Heart right ventricle (tissue), 16 donors: Measurements from ENCODE around the gene DEAF1. TPM values are rescaled to one million over a fixed set of nuclear protein-coding genes. Genes with fewer than 3 reads are reported as not detected.
"Not testable (repeated sequence)": the region's sequence is repeated elsewhere in the genome, so short reads cannot be mapped to it uniquely, and the experiment has no call there.

Experiments
- ATAC-seq, 8 donors: fragments of 200-7000 bp; cut with Tn5 transposase; one replicate each; pipeline ENCODE4 v1.9.1; 2020; ENCODE audit warnings: mild to moderate bottlenecking in 8 of 8, moderate library complexity in 8 of 8, moderate number of reproducible peaks in 1 of 8
- DNase-seq, 2 donors: peaks; one replicate each; pipeline ENCODE4 v3.0.0-alpha.2; 2020
- H3K27ac ChIP-seq, 10 donors: fragments of 200-600 bp; sonication (generic) in 2 of 10; one replicate each; pipeline versions ENCODE4 v1.5.0 to v1.8.0; 2020 to 2022; ENCODE audit warnings: mild to moderate bottlenecking in 3 of 10
- H3K27me3 ChIP-seq, 7 donors: fragments of 200-600 bp; one replicate each; pipeline ENCODE4 v1.8.0; 2021 to 2022; ENCODE audit warnings: mild to moderate bottlenecking in 2 of 7
- H3K36me3 ChIP-seq, 9 donors: fragments of 200-600 bp; sonication (generic) in 1 of 9; one replicate each; pipeline versions ENCODE4 v1.5.0 to v1.8.0; 2020 to 2022; ENCODE audit warnings: mild to moderate bottlenecking in 2 of 9
- H3K4me1 ChIP-seq, 9 donors: fragments of 200-600 bp; sonication (generic) in 1 of 9; one replicate each; pipeline versions ENCODE4 v1.5.0 to v1.8.0; 2020 to 2022; ENCODE audit warnings: mild to moderate bottlenecking in 4 of 9
- H3K4me3 ChIP-seq, 10 donors: fragments of 200-600 bp; sonication (generic) in 2 of 10; one replicate each; pipeline versions ENCODE4 v1.5.0 to v1.8.0; 2020 to 2022; ENCODE audit warnings: mild to moderate bottlenecking in 7 of 10, moderate library complexity in 2 of 10
- H3K9me3 ChIP-seq, 11 donors: fragments of 200-600 bp in 10 of 11; sonication (generic) in 2 of 11; one replicate each; pipeline versions ENCODE4 v1.5.0 to v1.8.0; 2013 to 2022; ENCODE audit warnings: mild to moderate bottlenecking in 2 of 11, control low read depth in 1 of 11, moderate library complexity in 1 of 11
- WGBS, 2 donors: extraction: QIAGEN DNeasy Blood & Tissue Kit; methylation state at CpG; one replicate each; pipeline ENCODE4 v1.1.7; 2013; ENCODE audit warnings: inconsistent platforms in 1 of 2; 5-methylcytosine and 5-hydroxymethylcytosine counted together
- intact Hi-C, 10 donors: fragments of 100-400 bp; cut with DNase I; formaldehyde crosslinking; loops; one replicate each; pipeline versions ENCODE4 v1.11.1 to v1.14.2; 2022
- long read RNA-seq, 3 donors: library from polyadenylated mRNA; unstranded; transcript quantifications; one replicate each; pipeline ENCODE4 v2.0.0, GENCODE V29; 2020 to 2021
- polyA plus RNA-seq, 2 donors: library from polyadenylated mRNA; stranded (reverse); fragments of 200-250 nt; gene quantifications; one replicate each; pipeline ENCODE4 v1.2.3, GENCODE V29; 2013
- total RNA-seq, 10 donors: library from RNA; stranded (reverse); fragmentation: NEBNext Ultra II Directional in 3 of 10; extraction: Animal tissue kit (Norgen Biotek cat#: 25700) in 3 of 10; gene quantifications; one replicate each; pipeline versions ENCODE4 v1.2.1 to v1.2.4, GENCODE V29; 2021 to 2023
- TF ChIP-seq, protein P1 (sequence below), 9 donors: fragments of 200-600 bp; sonication (generic) in 2 of 9; IDR thresholded peaks; one replicate each; pipeline versions ENCODE4 v1.5.0 to v1.8.0; 2021 to 2022; ENCODE audit warnings: antibody characterized with exemption in 9 of 9, mild to moderate bottlenecking in 5 of 9, moderate library complexity in 1 of 9
- donor health status: Arrhythmogenic right ventricular cardiomyopathy.
- donor health status: ischemic (EF 13 %, LVEDD 7.1; RV severe dilation, severe dysfunction).
- donor health status: healthy with polysubstance abuse.
- donor health status: DM: no; HTN: yes; CAD: no.
- donor health status: DM: no; HTN: no; CAD: no.
- donor health status: ischemic (EF 25% LVEDD 6.9; RV normal size, moderate dysfunction).
- donor health status: ischemic (EF 25% LVEDD 5.7; RV mildly dilated, moderate dysfunction).
- donor health status: healthy.
- donor health status: DM: yes; HTN: yes; CAD: no.
- donor health status: Ischemic cardiomyopathy.
- donor health status: ischemic (EF 35%, LVEDD 5.7; RV mildly dilated, moderate dysfunction).
- donor health status: nonischemic (EF 11% LVEDD 7.7; RV severe dilation, severe dysfunction).
- donor health status: DM: yes; HTN: yes; CAD: no.
- donor health status: PGD.
- donor health status: ischemic (EF 29% LVEDD 5.4; RV normal size, mild dysfunction).
- donor health status: nonischemic (EF 23%, LVEDD 6.1; RV moderate dilation, normal function).

DEAF1 gene, protein sequence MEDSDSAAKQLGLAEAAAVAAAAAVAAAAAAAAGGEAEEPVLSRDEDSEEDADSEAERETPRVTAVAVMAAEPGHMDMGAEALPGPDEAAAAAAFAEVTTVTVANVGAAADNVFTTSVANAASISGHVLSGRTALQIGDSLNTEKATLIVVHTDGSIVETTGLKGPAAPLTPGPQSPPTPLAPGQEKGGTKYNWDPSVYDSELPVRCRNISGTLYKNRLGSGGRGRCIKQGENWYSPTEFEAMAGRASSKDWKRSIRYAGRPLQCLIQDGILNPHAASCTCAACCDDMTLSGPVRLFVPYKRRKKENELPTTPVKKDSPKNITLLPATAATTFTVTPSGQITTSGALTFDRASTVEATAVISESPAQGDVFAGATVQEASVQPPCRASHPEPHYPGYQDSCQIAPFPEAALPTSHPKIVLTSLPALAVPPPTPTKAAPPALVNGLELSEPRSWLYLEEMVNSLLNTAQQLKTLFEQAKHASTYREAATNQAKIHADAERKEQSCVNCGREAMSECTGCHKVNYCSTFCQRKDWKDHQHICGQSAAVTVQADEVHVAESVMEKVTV
- total RNA-seq (10 to 100 TPM; 11.0 to 25.7 (median 15.5) TPM), polyA plus RNA-seq (10 to 100 TPM; 18.3 to 39.9 TPM)
- long read RNA-seq, donor 1, transcript DEAF1-201 (12 exons, 2,500 nt) = major isoform, 36 of 69 reads
- long read RNA-seq, donor 1, partial matches to known transcripts = 9 of 69 reads
- long read RNA-seq, donor 1, other reads (novel, unspliced or antisense) = 24 of 69 reads
- long read RNA-seq, donor 2, transcript DEAF1-201 (12 exons, 2,500 nt) = major isoform, 26 of 51 reads
- long read RNA-seq, donor 2, partial matches to known transcripts = 8 of 51 reads
- long read RNA-seq, donor 2, other reads (novel, unspliced or antisense) = 17 of 51 reads
- long read RNA-seq, donor 3, partial matches to known transcripts = 10 of 14 reads
- long read RNA-seq, donor 3, other reads (novel, unspliced or antisense) = 4 of 14 reads

DNA sequence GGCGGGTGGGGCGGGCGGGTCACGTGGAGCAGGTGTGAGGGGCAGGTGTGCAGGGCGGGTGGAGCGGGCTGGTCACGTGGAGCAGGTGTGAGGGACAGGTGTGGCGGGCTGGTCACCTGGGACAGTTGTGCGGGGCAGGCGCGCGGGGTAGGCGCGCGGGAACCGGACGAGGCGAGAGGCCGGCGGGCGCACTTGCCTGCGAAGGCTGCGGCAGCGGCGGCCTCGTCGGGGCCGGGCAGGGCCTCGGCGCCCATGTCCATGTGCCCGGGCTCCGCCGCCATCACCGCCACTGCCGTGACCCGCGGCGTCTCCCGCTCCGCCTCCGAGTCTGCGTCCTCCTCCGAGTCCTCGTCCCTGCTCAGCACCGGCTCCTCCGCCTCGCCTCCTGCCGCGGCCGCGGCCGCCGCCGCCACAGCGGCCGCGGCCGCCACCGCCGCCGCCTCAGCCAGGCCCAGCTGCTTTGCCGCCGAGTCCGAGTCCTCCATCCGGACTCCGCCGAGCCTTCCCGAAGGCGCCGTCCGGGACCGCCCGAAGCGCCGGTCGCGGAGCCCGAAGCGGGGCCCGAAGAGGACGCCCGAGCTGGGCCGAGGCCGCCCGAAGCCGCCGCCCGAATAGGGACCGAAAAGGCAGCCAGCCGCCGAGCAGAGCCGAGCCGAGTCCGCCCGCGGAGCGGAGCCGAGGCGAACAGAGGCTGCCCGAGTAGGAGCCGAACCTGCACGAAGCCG lies at the start of gene DEAF1:
TSS of gene DEAF1 (minus strand) at position 660 of the 725 bp plus-strand sequence. CDS start at position 485, 175 bp downstream.
- Histone ChIP-seq H3K27me3 (no peaks in the 10 kb centered on the region), H3K36me3 (peaks cover 0 to 23% (median 0%) of the 10 kb centered on the region in 9 donors), H3K4me3 (peak within 1 kb of the TSS; percentile 66 to 99 (median 90)), H3K27ac (peak within 1 kb of the TSS; percentile 98 to 100 (median 100)), H3K4me1 (peaks cover 10 to 47% (median 39%) of the 10 kb centered on the region in 9 donors), H3K9me3 (no peaks in the 10 kb centered on the region)
- DNase-seq (peak; percentile 99 to 100), ATAC-seq (peak; percentile 89 to 96 (median 93))
- WGBS, 2 donors = 1 to 4% methylated on average over 93 to 103 of the region's 103 CpGs
- intact Hi-C loops = no loop called here
- TF ChIP-seq, protein P1, sequence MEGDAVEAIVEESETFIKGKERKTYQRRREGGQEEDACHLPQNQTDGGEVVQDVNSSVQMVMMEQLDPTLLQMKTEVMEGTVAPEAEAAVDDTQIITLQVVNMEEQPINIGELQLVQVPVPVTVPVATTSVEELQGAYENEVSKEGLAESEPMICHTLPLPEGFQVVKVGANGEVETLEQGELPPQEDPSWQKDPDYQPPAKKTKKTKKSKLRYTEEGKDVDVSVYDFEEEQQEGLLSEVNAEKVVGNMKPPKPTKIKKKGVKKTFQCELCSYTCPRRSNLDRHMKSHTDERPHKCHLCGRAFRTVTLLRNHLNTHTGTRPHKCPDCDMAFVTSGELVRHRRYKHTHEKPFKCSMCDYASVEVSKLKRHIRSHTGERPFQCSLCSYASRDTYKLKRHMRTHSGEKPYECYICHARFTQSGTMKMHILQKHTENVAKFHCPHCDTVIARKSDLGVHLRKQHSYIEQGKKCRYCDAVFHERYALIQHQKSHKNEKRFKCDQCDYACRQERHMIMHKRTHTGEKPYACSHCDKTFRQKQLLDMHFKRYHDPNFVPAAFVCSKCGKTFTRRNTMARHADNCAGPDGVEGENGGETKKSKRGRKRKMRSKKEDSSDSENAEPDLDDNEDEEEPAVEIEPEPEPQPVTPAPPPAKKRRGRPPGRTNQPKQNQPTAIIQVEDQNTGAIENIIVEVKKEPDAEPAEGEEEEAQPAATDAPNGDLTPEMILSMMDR (IDR thresholded peaks at IDR 0.05) = no peak

DNA sequence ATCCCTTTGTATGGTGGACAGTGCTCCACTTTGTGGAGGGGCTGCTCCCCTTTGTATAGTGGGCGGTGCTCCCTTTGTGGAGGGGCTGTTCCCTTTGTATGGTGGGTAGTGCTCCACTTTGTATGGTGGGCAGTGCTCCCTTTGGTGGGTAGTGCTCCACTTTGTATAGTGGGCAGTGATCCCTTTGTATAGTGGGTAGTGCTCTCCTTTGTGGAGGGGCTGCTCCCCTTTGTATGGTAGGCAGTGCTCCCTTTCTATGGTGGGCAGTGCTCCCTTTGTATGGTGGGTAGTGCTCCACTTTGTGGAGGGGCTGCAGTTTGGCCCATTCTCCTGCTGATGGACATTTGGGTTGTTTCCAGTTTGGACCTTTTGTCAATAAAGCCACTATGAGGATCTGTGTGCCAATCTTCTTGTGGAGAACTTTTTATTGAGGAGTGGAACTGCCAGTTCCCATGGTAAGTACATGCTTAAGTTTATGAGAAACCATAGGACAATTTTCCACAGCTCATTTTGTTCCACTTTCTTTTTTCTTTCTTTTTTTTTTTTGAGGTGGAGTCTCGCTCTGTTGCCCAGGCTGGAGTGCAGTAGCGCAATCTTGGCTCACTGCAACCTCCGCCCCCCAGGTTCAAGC lies 47.7 kb upstream of the DEAF1 start:
- 98 to 99% methylated on average over 4 of the region's 4 CpGs for WGBS, 2 donors
- no peaks in the 10 kb centered on the region for H3K36me3 ChIP-seq
- TF ChIP-seq, protein P1 (IDR thresholded peaks at IDR 0.05) = no peak
- no peak for DNase-seq
- no peak overlapping the region for H3K4me3 ChIP-seq
- peaks cover under 1 to 21% (median 7%) of the 10 kb centered on the region in 9 donors for H3K4me1 ChIP-seq
- intact Hi-C loops = no loop called here
- H3K27ac ChIP-seq = no peak overlapping the region
- H3K27me3 ChIP-seq = no peaks in the 10 kb centered on the region
- ATAC-seq = no peak
- H3K9me3 ChIP-seq = no peaks in the 10 kb centered on the region

DNA sequence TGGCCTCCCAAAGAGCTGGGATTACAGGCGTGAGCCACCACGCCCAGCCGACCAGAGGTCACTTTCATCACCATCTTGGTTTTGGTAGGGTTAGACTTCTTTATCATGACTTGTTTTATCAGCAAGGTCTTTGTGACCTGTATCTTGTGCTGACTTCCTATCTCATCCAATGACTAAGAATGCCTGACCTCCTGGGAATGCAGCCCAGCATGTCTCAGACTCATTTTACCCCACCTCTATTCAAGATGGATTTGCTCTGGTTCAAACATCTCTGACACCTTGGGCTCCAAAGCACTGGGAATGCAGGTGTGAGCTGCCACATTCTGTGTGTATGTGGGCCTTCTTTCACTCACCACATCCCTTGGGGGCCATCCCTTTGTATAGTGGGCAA lies 47.1 kb upstream of the DEAF1 start:
- H3K9me3 ChIP-seq = no peaks in the 10 kb centered on the region
- 85 to 86% methylated on average over 3 of the region's 3 CpGs for WGBS, 2 donors
- no peaks in the 10 kb centered on the region for H3K36me3 ChIP-seq
- H3K4me1 ChIP-seq = peaks cover 0 to 26% (median 7%) of the 10 kb centered on the region in 9 donors
- H3K27me3 ChIP-seq = no peaks in the 10 kb centered on the region
- no peak overlapping the region for H3K4me3 ChIP-seq
- DNase-seq (no peak), ATAC-seq (no peak)
- intact Hi-C loops = no loop called here
- TF ChIP-seq, protein P1 (IDR thresholded peaks at IDR 0.05) = no peak
- H3K27ac ChIP-seq = no peak overlapping the region

DNA sequence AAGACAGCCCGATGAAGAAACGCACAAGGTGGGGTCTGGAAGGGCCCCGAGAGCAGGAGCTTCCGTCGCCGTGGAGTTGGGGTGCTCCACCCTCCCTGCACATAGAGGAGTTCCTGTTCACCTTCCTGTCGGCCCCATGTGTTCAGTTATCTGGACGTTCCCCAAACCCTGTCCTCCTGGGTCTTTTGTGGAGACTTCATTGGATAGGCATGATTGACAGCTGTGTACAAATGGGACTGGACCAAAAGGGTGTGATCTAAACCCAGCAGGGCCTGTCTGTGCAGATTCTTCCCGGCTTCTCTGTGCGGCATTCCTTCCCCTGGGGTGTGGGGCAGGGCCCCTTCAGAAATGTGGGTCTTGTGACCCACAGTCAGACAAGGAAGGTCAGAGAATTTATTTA lies 42.9 kb upstream of the DEAF1 start:
- Histone ChIP-seq H3K27ac (peak overlapping the region in 1 of 10 donors; percentile 44), H3K4me1 (peaks cover 0 to 17% (median 4%) of the 10 kb centered on the region in 9 donors)
- peak in 5 of 8 donors; percentile 25 to 50 (median 38) for ATAC-seq
- H3K36me3 ChIP-seq, H3K27me3 ChIP-seq, H3K9me3 ChIP-seq, intact Hi-C loops, H3K4me3 ChIP-seq, DNase-seq: not testable (repeated sequence)
- WGBS, 2 donors = 46 to 58% methylated on average over 10 of the region's 10 CpGs
